ENCODE results near the gene CSNK2B. TPM values are rescaled to one million over a fixed set of nuclear protein-coding genes. Genes with fewer than 3 reads are reported as not detected.

Gene CSNK2B
- total and polyA plus RNA-seq, 3 donors from 2014 or later: 397 to 523 (median 421) TPM

- Histone ChIP-seq H3K4me3 (no peak overlapping the region), H3K27ac (no peak overlapping the region), H3K36me3 (ENCODE audit: low read depth, missing control alignments) (no peaks in the 10 kb centered on the region), H3K27me3 (no peaks in the 10 kb centered on the region), H3K4me1 (no peaks in the 10 kb centered on the region), H3K9me3 (no peaks in the 10 kb centered on the region)
- intact Hi-C loops (cut with DNase I; ENCODE audit: low total_unique reads): no loop called here
- DNase-seq: no peak
- 95 to 97% methylated on average over 6 of the region's 6 CpGs for WGBS, 2 donors
- TF ChIP-seq, protein P1, sequence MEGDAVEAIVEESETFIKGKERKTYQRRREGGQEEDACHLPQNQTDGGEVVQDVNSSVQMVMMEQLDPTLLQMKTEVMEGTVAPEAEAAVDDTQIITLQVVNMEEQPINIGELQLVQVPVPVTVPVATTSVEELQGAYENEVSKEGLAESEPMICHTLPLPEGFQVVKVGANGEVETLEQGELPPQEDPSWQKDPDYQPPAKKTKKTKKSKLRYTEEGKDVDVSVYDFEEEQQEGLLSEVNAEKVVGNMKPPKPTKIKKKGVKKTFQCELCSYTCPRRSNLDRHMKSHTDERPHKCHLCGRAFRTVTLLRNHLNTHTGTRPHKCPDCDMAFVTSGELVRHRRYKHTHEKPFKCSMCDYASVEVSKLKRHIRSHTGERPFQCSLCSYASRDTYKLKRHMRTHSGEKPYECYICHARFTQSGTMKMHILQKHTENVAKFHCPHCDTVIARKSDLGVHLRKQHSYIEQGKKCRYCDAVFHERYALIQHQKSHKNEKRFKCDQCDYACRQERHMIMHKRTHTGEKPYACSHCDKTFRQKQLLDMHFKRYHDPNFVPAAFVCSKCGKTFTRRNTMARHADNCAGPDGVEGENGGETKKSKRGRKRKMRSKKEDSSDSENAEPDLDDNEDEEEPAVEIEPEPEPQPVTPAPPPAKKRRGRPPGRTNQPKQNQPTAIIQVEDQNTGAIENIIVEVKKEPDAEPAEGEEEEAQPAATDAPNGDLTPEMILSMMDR (IDR thresholded peaks at IDR 0.05): no peak
- TF ChIP-seq POLR2A (IDR thresholded peaks at IDR 0.05): no peak
Measured at GRCh38 chr6:31640612-31641011, 25.3 kb upstream of the CSNK2B start.

GRCh38 chr6:31641370-31641769, 24.5 kb upstream of the CSNK2B start:
- H3K9me3 ChIP-seq: no peaks in the 10 kb centered on the region
- H3K4me3 ChIP-seq: no peak overlapping the region
- intact Hi-C loops (cut with DNase I; ENCODE audit: low total_unique reads): no loop called here
- 86 to 91% methylated on average over 4 of the region's 4 CpGs for WGBS, 2 donors
- no peak overlapping the region for H3K27ac ChIP-seq
- DNase-seq: no peak
- H3K4me1 ChIP-seq: no peaks in the 10 kb centered on the region
- no peaks in the 10 kb centered on the region for H3K27me3 ChIP-seq
- TF ChIP-seq, protein P1 (IDR thresholded peaks at IDR 0.05): no peak
- no peak for TF ChIP-seq POLR2A (IDR thresholded peaks at IDR 0.05)
- H3K36me3 ChIP-seq (ENCODE audit: low read depth, missing control alignments): no peaks in the 10 kb centered on the region

DNA sequence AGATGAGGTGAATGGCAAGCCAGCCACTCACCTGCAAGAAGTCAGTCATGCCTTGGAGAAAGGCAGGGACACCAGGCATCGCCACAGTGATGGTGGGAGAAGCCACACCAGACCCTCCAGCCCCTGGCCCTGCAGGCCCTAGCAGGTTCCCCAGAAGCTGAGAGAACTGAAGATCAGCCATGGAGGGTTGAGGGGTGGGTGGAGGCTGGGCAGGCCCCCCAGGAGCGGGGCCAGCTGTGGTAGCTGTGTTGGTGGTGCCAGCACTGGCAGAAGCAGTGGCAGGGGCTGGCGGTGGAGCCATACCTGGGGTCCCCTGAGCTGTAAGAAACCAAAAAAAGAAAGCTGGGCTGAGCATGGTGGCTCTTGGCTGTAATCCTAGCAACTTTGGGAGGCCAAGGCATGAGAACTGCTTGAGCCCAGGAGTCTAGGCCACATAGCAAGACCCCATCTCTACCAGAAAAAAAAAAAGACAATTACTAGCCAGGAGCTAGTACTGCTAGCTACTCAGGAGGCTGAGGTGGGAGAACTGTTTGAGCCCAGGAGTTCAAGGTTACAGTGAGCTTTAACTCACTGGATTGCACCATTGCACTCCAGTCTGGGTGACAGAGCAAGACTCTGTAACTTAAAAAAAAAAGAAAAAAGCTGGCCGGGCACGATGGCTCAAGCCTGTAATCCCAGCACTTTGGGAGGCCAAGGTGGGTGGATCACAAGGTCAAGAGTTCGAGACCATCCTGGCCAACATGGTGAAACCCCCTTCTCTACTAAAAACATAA, 22.9 kb upstream of the CSNK2B start:
- H3K27ac ChIP-seq: no peak overlapping the region
- H3K36me3 ChIP-seq (ENCODE audit: low read depth, missing control alignments): no peaks in the 10 kb centered on the region
- intact Hi-C loops (cut with DNase I; ENCODE audit: low total_unique reads): no loop called here
- no peaks in the 10 kb centered on the region for H3K9me3 ChIP-seq
- DNase-seq: no peak
- no peak overlapping the region for H3K4me3 ChIP-seq
- TF ChIP-seq, protein P1 (IDR thresholded peaks at IDR 0.05): no peak
- no peak for TF ChIP-seq POLR2A (IDR thresholded peaks at IDR 0.05)
- H3K4me1 ChIP-seq: no peaks in the 10 kb centered on the region
- WGBS, 2 donors: 82 to 89% methylated on average over 4 to 6 of the region's 6 CpGs
- H3K27me3 ChIP-seq: no peaks in the 10 kb centered on the region

DNA sequence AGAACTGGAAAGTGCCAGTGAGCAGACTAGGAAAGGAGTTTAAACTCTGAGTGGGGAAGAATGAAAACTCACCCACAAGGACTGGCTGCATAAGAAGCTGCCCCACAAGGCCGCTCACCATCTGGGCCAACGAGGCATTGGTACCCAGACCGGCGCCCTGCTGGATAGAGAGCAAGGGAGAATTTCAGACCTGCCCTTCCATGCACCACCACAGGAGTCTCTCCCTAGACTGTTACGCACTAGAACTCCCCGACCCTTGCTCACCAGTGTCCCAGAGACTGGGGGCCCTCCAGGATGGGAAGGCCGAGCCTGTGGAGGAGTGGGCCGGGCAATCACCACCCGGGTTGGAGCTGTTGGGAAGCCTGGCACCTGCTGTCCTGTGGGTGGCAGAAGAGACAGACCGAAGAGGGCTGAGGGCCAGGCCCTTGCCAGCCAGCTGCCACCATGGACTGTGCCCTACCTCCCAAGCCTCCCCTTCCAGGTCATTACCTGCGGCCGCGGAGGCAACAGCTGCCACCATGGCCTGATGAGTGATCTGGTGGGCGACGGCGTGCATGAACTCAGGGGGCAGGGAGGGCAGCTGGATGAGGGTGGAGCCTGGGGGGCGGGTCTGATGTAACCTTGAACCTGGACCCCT, 21.9 kb upstream of the CSNK2B start:
- Histone ChIP-seq H3K4me3 (no peak overlapping the region), H3K9me3 (no peaks in the 10 kb centered on the region), H3K27me3 (no peaks in the 10 kb centered on the region), H3K27ac (no peak overlapping the region), H3K4me1 (no peaks in the 10 kb centered on the region), H3K36me3 (ENCODE audit: low read depth, missing control alignments) (no peaks in the 10 kb centered on the region)
- WGBS, 2 donors: 82 to 88% methylated on average over 8 to 15 of the region's 17 CpGs
- TF ChIP-seq POLR2A (IDR thresholded peaks at IDR 0.05): no peak
- TF ChIP-seq, protein P1 (IDR thresholded peaks at IDR 0.05): no peak
- DNase-seq: no peak
- intact Hi-C loops (cut with DNase I; ENCODE audit: low total_unique reads): no loop called here

All from testis (tissue), 3 donors.